PC-3 (cell line): ENCODE data around the gene KDM6B.

ENCODE experiments used
- EZH2 ChIP-seq: fragments of 300-600 bp; sonication (generic); IDR thresholded peaks from one replicate; pipeline ENCODE4 v1.6.1; 2017; ENCODE audit warnings: antibody characterized with exemption, mild to moderate bottlenecking, low read length; ENCODE audit not compliant: unreplicated experiment
- TF ChIP-seq, protein P1 (sequence below): fragments of 300-600 bp; sonication (generic); conservative IDR thresholded peaks from 2 replicates; pipeline ENCODE4 v1.5.1; 2017; ENCODE audit warnings: antibody characterized with exemption, low read depth, mild to moderate bottlenecking, low read length

DNA sequence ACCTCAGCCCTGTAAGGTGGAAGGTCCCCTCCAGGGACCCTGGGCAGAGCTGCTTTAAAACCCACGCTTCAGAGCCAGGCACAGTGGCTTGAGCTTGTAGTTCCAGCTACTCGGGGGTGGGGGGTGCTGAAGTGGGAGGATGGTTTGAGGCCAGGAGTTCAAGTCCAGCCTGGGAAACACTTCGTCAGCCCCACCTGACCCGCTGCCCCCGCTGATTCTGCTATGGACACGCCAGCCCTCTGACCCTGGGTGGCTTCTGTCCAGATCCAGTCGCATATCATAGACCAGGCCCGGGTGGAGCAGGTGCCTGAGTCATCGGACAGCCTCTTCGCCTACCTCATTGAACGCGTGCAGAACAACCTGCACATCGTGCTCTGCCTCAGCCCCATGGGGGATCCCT, 35.2 kb upstream of the KDM6B start:
- TF ChIP-seq, protein P1, sequence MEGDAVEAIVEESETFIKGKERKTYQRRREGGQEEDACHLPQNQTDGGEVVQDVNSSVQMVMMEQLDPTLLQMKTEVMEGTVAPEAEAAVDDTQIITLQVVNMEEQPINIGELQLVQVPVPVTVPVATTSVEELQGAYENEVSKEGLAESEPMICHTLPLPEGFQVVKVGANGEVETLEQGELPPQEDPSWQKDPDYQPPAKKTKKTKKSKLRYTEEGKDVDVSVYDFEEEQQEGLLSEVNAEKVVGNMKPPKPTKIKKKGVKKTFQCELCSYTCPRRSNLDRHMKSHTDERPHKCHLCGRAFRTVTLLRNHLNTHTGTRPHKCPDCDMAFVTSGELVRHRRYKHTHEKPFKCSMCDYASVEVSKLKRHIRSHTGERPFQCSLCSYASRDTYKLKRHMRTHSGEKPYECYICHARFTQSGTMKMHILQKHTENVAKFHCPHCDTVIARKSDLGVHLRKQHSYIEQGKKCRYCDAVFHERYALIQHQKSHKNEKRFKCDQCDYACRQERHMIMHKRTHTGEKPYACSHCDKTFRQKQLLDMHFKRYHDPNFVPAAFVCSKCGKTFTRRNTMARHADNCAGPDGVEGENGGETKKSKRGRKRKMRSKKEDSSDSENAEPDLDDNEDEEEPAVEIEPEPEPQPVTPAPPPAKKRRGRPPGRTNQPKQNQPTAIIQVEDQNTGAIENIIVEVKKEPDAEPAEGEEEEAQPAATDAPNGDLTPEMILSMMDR, result no peak
- no peak for TF ChIP-seq EZH2
